Karpas-422 (cell line): ENCODE results near the gene MC4R. TPM values are rescaled to one million over a fixed set of nuclear protein-coding genes. Genes with fewer than 3 reads are reported as not detected.

Experiments used
- DNase-seq: peaks from one replicate; pipeline ENCODE4 v3.0.0-alpha.2; 2015
- H2AFZ ChIP-seq: fragments of 200-600 bp; sonication (generic); 2 replicates; pipeline ENCODE4 v1.6.1; 2014; ENCODE audit warnings: antibody characterized with exemption, low read length, mixed read lengths
- H3K27ac ChIP-seq: fragments of 200-600 bp; sonication (generic); 2 replicates; pipeline ENCODE4 v1.5.1; 2014; ENCODE audit warnings: mild to moderate bottlenecking, low read length, moderate library complexity
- H3K27me3 ChIP-seq: fragments of 200-600 bp; sonication (generic); 2 replicates; pipeline ENCODE4 v1.6.1; 2014; ENCODE audit warnings: low read length, mixed read lengths
- H3K36me3 ChIP-seq: fragments of 200-600 bp; sonication (generic); 2 replicates; pipeline ENCODE4 v1.6.1; 2014; ENCODE audit warnings: low read length, mixed read lengths; ENCODE audit not compliant: insufficient read depth
- H3K4me1 ChIP-seq: fragments of 200-600 bp; sonication (generic); 2 replicates; pipeline ENCODE4 v1.6.1; 2014; ENCODE audit warnings: mild to moderate bottlenecking, low read length, mixed read lengths
- H3K4me2 ChIP-seq: fragments of 200-600 bp; sonication (generic); 2 replicates; pipeline ENCODE4 v1.6.1; 2014; ENCODE audit warnings: low read length, low read depth, mild to moderate bottlenecking; ENCODE audit not compliant: poor library complexity, severe bottlenecking
- H3K4me3 ChIP-seq: fragments of 200-600 bp; sonication (generic); 2 replicates; pipeline ENCODE4 v1.5.1; 2014; ENCODE audit warnings: mild to moderate bottlenecking, antibody characterized with exemption, low read length, mixed read lengths
- H3K79me2 ChIP-seq: fragments of 200-600 bp; sonication (generic); 2 replicates; pipeline ENCODE4 v1.6.1; 2014; ENCODE audit warnings: mild to moderate bottlenecking, low read length, mixed read lengths
- H3K9ac ChIP-seq: fragments of 200-600 bp; sonication (generic); 2 replicates; pipeline ENCODE4 v1.6.0; 2014; ENCODE audit warnings: low read length
- H3K9me2 ChIP-seq: fragments of 200-600 bp; sonication (generic), shearing (Covaris generic); replicated peaks from 2 replicates; pipeline ENCODE4 v1.6.0; 2014; ENCODE audit warnings: mild to moderate bottlenecking, low read length, moderate library complexity; ENCODE audit not compliant: insufficient read depth
- H3K9me3 ChIP-seq: fragments of 300-700, 200-600 bp; sonication (generic); 2 replicates; pipeline ENCODE4 v1.6.1; 2014; ENCODE audit warnings: low read length, mixed read lengths
- H4K20me1 ChIP-seq: fragments of 200-600 bp; sonication (generic); 2 replicates; pipeline ENCODE4 v1.6.1; 2014; ENCODE audit warnings: mild to moderate bottlenecking, antibody characterized with exemption, low read length, low read depth; ENCODE audit not compliant: insufficient read depth
- total RNA-seq: library from RNA; depleted of rRNA; stranded (reverse); fragments of >200 nt; shearing (Covaris generic); gene quantifications from 2 replicates; pipeline ENCODE4 v1.2.3, GENCODE V29; 2014; ENCODE audit warnings: low replicate concordance

The MC4R gene
- total RNA-seq, 1 experiment from 2014 or later: not detected

DNA sequence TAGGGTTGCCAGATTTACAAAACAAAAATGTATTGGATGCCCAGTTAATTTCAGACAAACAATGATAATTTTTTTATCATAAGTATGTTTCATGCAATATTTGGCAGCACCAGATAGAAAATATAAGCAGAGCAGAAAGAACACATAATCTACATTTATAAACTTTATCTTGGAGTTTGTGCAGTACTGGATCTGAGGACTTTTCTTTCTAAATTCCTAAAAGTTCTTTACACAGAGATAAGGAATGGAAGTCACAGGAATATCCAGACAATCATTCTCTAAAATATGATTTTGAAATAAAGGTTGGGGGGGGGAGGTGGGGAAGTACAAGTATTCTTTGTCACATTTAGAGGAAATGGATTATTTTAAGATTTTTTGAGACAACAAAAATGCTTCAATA, 28.8 kb upstream of the MC4R start:
- Histone ChIP-seq H4K20me1 (no peaks in the 10 kb centered on the region), H3K36me3 (no peaks in the 10 kb centered on the region), H2AFZ (no peak overlapping the region), H3K27ac (no peak overlapping the region), H3K4me2 (no peak overlapping the region), H3K9me3 (peaks cover 7% of the 10 kb centered on the region; the same call in 1 of the 2 replicates), H3K27me3 (no peaks in the 10 kb centered on the region), H3K9me2 (no peaks in the 10 kb centered on the region), H3K9ac (no peak overlapping the region), H3K79me2 (no peaks in the 10 kb centered on the region), H3K4me1 (no peaks in the 10 kb centered on the region), H3K4me3 (no peak overlapping the region)
- no peak for DNase-seq

DNA sequence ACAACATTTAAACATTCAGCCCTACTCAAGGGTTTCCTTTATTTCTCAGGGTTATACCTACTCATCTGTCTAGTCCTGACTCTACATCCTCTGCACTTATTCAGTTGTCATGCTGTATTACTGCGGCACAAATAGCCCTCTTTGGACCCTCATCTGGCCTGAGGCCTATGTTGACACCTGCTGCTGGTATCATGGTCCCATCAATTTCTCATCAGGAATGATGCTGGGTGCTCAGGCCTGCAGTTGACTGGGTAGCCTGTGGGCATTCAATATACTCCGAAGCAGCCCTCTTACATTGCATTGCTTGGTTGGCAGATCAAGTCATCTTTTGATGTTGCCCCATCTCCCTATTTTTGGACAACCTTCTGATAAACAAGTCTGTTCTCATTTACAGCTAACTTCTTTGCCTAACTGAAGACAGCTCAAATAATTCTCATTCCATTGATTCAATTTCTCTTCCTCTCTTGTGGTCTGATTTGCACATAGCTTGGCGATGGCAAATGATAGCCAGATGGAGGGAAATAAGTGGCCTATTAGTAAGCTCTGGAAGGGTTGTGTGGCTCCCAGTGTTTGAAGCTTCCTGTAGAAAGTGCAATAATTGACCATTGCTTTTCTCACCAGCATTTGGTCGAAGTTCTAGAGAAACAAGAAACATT, 19.1 kb upstream of the MC4R start:
- Histone ChIP-seq H3K36me3 (no peaks in the 10 kb centered on the region), H3K9me3 (peaks cover 17% of the 10 kb centered on the region), H3K4me3 (no peak overlapping the region), H3K27ac (no peak overlapping the region), H3K79me2 (no peaks in the 10 kb centered on the region), H3K9ac (no peak overlapping the region), H2AFZ (no peak overlapping the region), H4K20me1 (no peaks in the 10 kb centered on the region), H3K9me2 (no peaks in the 10 kb centered on the region), H3K4me1 (no peaks in the 10 kb centered on the region), H3K4me2 (no peak overlapping the region), H3K27me3 (no peaks in the 10 kb centered on the region)
- DNase-seq: no peak

DNA sequence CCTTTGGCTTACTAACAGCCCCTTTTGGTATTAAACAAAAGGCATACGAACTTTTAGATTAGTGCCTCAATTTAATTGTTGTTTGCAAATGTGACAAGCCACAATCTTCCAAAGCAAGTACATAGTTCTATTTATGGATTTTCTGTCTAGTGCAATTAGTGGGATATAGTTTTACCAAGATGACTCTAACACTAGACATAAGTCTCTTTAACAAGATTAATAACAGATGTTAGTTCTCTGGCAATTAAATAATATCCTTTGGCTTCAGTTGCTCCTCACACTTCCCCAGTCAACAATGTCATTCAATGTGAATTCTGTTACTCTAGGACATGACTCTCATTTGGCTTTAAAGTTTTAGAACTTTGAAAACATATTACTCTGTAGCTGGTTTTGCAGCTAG, 16.7 kb upstream of the MC4R start:
- Histone ChIP-seq H3K27ac (no peak overlapping the region), H3K79me2 (no peaks in the 10 kb centered on the region), H3K4me1 (no peaks in the 10 kb centered on the region), H3K9me3 (peaks cover 11% of the 10 kb centered on the region), H3K4me3 (no peak overlapping the region), H3K9ac (no peak overlapping the region), H2AFZ (no peak overlapping the region), H3K36me3 (no peaks in the 10 kb centered on the region), H3K4me2 (no peak overlapping the region), H3K27me3 (no peaks in the 10 kb centered on the region), H3K9me2 (no peaks in the 10 kb centered on the region), H4K20me1 (no peaks in the 10 kb centered on the region)
- no peak for DNase-seq

DNA sequence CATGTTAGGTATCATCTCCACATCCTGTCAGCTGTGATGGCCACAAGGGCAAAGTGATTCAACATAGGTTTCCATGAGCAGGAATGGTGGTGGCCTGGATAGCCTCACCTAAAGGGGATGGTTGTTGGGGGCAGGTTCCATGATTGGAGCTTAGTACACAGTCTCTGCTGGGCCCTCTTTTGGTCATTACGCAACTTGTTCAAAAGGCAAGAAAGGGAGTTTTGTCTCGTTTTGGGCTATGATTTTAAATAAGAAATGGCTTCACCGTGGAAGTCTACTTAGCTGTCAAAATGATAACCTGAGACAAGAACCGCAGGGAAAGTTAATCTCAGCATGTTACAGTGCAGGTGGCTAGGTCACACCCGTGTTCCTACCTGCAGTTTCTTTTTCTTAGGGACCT, 13.1 kb upstream of the MC4R start:
- H4K20me1 ChIP-seq: no peaks in the 10 kb centered on the region
- DNase-seq: no peak

DNA sequence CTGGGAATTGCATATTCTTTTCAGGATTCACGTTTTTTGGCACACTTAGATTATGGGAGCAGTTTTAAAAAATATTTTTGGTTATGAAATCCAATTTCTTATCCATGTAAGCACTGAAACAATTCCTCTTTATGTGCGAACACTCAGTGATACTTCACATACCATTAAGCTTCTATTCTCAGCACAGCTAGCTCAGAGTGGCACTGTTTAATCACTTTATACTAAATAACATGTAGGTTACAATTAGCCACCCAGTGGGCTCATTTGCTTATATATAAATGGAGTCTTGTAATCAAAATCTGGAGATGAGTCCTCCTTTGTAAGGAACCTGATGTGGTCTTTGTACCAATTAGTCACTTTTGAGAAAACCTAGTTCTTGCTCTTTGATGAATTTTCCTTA, 11.3 kb upstream of the MC4R start:
- no peak overlapping the region for H3K4me3 ChIP-seq
- H3K79me2 ChIP-seq: no peaks in the 10 kb centered on the region
- no peaks in the 10 kb centered on the region for H3K27me3 ChIP-seq
- H3K36me3 ChIP-seq: no peaks in the 10 kb centered on the region
- H3K9ac ChIP-seq: no peak overlapping the region
- peaks cover 3% of the 10 kb centered on the region; the same call in 1 of the 2 replicates for H3K9me3 ChIP-seq
- H3K27ac ChIP-seq: no peak overlapping the region
- H3K9me2 ChIP-seq: no peaks in the 10 kb centered on the region
- H3K4me1 ChIP-seq: no peaks in the 10 kb centered on the region
- no peak overlapping the region for H2AFZ ChIP-seq
- H4K20me1 ChIP-seq: no peaks in the 10 kb centered on the region
- H3K4me2 ChIP-seq: no peak overlapping the region
- DNase-seq: no peak

More for the DNA sequence above, 13.1 kb upstream of the MC4R start:
- no peaks in the 10 kb centered on the region for H3K79me2 ChIP-seq
- peaks cover 5% of the 10 kb centered on the region; the same call in 1 of the 2 replicates for H3K9me3 ChIP-seq
- no peaks in the 10 kb centered on the region for H3K36me3 ChIP-seq
- no peak overlapping the region for H3K4me3 ChIP-seq
- H3K27me3 ChIP-seq: no peaks in the 10 kb centered on the region
- H3K27ac ChIP-seq: no peak overlapping the region
- H2AFZ ChIP-seq: no peak overlapping the region
- no peak overlapping the region for H3K9ac ChIP-seq
- H3K9me2 ChIP-seq: no peaks in the 10 kb centered on the region
- H3K4me1 ChIP-seq: no peaks in the 10 kb centered on the region
- no peak overlapping the region for H3K4me2 ChIP-seq

DNA sequence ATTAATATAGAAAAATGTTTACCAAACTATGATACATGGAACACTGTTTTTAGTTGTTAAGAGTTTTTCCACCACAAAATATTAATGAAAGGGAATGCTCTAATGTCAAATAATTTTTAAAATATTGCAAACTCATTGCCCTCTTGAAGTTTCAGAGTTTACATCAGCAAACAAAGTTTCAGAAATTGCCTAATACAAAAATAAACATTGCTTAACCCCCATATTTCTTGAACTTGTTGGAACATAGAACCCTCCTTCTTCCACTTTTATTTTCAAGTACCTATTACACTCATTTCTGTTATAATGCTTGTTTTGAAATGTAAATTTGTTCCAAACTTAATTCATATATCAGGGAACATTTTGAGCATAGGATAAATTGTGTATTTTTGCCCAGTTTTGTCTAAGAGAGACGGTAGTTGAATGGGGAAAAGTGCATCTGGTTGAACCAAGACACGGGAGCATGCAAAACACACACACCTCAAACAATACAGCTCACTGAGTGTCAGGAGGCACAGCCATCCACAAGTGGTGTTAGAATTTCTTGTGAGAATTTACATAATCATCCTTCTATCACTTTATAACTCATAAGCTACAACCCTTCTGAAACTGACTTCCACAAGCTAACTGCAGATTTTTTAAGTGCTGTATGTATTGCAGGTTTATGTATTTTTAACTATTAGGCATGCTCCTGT, 5.3 kb upstream of the MC4R start:
- Histone ChIP-seq H3K4me3 (no peak overlapping the region), H3K27ac (no peak overlapping the region), H3K9me3 (peaks cover 3% of the 10 kb centered on the region; the same call in 1 of the 2 replicates), H3K4me1 (no peaks in the 10 kb centered on the region), H3K36me3 (no peaks in the 10 kb centered on the region), H2AFZ (no peak overlapping the region), H4K20me1 (no peaks in the 10 kb centered on the region), H3K27me3 (no peaks in the 10 kb centered on the region), H3K9me2 (no peaks in the 10 kb centered on the region), H3K9ac (no peak overlapping the region), H3K4me2 (no peak overlapping the region), H3K79me2 (no peaks in the 10 kb centered on the region)
- DNase-seq: no peak

DNA sequence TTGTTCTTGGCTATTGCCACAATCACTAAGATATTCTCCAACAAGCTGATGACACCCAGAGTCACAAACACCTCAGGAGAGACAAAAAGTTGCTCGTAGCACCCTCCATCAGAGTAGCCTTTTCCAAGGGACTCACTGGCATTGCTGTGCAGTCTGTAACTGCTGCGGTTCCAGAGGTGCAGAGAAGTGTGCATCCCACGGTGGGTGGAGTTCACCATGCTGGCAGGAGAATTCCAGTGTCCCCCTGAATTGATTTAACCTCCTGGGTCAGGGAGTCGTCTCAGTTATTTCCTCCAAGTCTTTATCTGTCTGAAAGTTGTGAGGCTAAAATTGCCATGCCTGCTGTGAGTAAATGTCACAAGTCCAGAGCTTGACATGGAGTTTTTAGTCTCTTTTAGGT, 443 bp downstream of the MC4R start:
- no peak overlapping the region for H3K4me2 ChIP-seq
- H4K20me1 ChIP-seq: no peaks in the 10 kb centered on the region
- no peak overlapping the region for H3K27ac ChIP-seq
- no peaks in the 10 kb centered on the region for H3K4me1 ChIP-seq
- no peaks in the 10 kb centered on the region for H3K36me3 ChIP-seq
- no peaks in the 10 kb centered on the region for H3K79me2 ChIP-seq
- no peaks in the 10 kb centered on the region for H3K9me2 ChIP-seq
- H2AFZ ChIP-seq: no peak overlapping the region
- no peaks in the 10 kb centered on the region for H3K27me3 ChIP-seq
- peaks cover 7% of the 10 kb centered on the region for H3K9me3 ChIP-seq
- DNase-seq: no peak
- no peak overlapping the region for H3K4me3 ChIP-seq
- no peak overlapping the region for H3K9ac ChIP-seq

DNA sequence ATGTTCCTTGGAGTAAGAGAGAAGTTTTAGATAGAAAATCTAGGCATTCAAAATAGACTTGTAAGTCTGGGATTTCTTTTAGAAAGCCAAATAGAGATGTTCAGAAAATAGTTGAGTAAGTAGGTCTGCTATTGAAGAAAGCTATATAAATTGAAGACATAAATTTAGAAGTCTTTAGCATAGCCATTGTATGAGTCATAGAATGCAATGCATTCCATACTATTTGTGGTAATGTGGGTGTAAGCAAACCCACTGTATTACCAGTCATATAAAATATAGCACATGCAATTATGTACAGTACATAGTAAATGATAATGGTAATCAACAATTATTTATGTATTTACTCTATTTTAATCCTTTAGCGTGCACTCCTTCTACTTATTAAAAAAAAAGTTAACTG, 14.1 kb downstream of the MC4R start:
- Histone ChIP-seq H4K20me1 (no peaks in the 10 kb centered on the region), H3K4me2 (no peak overlapping the region)

More for the DNA sequence above, 14.1 kb downstream of the MC4R start:
- H3K27ac ChIP-seq: no peak overlapping the region
- H3K4me3 ChIP-seq: no peak overlapping the region
- H2AFZ ChIP-seq: no peak overlapping the region
- DNase-seq: no peak
- H3K36me3 ChIP-seq: no peaks in the 10 kb centered on the region
- H3K9ac ChIP-seq: no peak overlapping the region
- no peaks in the 10 kb centered on the region for H3K4me1 ChIP-seq
- no peaks in the 10 kb centered on the region; the same call in 1 of the 2 replicates for H3K9me2 ChIP-seq
- H3K27me3 ChIP-seq: no peaks in the 10 kb centered on the region
- no peaks in the 10 kb centered on the region for H3K79me2 ChIP-seq
- peaks cover 6% of the 10 kb centered on the region; the same call in 1 of the 2 replicates for H3K9me3 ChIP-seq
